ENCODE data around the gene RBCK1. TPM values are rescaled to one million over a fixed set of nuclear protein-coding genes. Genes with fewer than 3 reads are reported as not detected.
"Not testable (repeated sequence)": the region's sequence is repeated elsewhere in the genome, so short reads cannot be mapped to it uniquely, and the experiment has no call there.

RBCK1 gene
- total RNA-seq, 1 donor from 2014 or later = 111 TPM

DNA sequence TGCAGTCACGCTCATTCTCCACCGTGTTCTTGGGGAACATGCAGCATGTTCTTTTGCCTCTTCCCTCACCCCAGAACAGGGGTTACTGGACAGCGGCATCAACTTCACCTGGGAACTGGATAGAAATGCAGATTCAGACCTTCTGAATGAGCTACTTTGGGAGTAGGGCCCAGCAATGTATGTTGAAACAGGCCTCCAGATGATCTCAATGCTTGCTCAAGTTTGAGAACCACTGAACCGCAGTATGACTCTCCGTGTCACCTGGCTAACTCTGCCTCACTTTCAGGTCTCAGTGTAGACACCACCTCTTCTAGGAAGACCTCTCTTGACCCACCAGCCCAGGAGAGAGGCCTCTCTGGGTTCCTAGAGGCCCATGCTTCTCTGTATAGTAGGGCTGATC lies 22.7 kb upstream of the RBCK1 start:
- TF ChIP-seq, protein P1, sequence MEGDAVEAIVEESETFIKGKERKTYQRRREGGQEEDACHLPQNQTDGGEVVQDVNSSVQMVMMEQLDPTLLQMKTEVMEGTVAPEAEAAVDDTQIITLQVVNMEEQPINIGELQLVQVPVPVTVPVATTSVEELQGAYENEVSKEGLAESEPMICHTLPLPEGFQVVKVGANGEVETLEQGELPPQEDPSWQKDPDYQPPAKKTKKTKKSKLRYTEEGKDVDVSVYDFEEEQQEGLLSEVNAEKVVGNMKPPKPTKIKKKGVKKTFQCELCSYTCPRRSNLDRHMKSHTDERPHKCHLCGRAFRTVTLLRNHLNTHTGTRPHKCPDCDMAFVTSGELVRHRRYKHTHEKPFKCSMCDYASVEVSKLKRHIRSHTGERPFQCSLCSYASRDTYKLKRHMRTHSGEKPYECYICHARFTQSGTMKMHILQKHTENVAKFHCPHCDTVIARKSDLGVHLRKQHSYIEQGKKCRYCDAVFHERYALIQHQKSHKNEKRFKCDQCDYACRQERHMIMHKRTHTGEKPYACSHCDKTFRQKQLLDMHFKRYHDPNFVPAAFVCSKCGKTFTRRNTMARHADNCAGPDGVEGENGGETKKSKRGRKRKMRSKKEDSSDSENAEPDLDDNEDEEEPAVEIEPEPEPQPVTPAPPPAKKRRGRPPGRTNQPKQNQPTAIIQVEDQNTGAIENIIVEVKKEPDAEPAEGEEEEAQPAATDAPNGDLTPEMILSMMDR (IDR thresholded peaks at IDR 0.05; ENCODE audit: unreplicated experiment) = no peak
- Mint-ChIP-seq H3K4me3 (no peak overlapping the region), H3K36me3 (no peaks in the 10 kb centered on the region)

DNA sequence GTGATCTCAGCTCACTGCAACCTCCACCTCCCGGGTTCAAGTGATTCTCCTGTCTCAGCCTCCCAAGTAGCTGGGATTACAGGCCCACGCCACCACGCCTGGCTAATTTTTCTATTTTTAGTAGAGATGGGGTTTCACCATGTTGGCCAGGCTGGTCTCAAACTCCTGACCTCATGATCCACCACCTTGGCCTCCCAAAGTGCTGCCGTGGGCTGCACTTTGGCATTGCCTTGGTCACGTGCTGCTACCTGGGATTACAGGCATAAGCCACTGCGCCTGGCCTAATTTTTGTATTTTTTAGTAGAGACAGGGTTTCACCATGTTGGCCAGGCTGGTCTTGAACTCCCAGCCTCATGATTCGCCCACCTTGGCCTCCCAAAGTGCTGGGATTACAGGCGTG lies 21.5 kb upstream of the RBCK1 start:
- not testable (repeated sequence) for H3K36me3 Mint-ChIP-seq; H3K4me1 Mint-ChIP-seq; H3K4me3 Mint-ChIP-seq; DNase-seq (ENCODE audit: low spot score in 2 of 2, unreplicated experiment in 2 of 2); H3K27me3 Mint-ChIP-seq (ENCODE audit: low read depth); H3K27ac Mint-ChIP-seq; H3K9me3 Mint-ChIP-seq

More for the DNA sequence above, 22.7 kb upstream of the RBCK1 start:
- H3K27ac Mint-ChIP-seq = no peak overlapping the region
- H3K4me1 Mint-ChIP-seq = peaks cover 2% of the 10 kb centered on the region
- H3K27me3 Mint-ChIP-seq (ENCODE audit: low read depth) = no peaks in the 10 kb centered on the region
- H3K9me3 Mint-ChIP-seq = no peaks in the 10 kb centered on the region
- no peak for DNase-seq (ENCODE audit: low spot score in 2 of 2, unreplicated experiment in 2 of 2)

DNA sequence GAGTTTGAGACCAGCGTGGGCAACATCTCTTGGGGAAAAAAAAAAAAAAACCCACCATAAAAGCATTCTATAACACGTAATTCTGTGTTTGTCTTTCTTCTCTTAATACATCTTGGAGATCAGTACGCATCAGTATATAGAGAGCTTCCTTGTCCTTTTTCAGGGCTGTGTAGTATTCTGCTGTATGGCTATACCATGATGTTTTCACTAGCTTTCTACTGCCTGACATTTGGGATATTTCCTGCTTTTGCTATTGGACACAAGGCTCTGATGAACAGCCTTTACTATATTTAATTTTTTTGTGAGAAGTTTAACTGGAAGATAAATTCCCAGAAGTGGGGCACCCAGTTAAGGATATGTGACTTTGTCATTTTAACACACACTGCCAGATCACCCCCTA lies 20.6 kb upstream of the RBCK1 start:
- peaks cover 3% of the 10 kb centered on the region for H3K36me3 Mint-ChIP-seq

DNA sequence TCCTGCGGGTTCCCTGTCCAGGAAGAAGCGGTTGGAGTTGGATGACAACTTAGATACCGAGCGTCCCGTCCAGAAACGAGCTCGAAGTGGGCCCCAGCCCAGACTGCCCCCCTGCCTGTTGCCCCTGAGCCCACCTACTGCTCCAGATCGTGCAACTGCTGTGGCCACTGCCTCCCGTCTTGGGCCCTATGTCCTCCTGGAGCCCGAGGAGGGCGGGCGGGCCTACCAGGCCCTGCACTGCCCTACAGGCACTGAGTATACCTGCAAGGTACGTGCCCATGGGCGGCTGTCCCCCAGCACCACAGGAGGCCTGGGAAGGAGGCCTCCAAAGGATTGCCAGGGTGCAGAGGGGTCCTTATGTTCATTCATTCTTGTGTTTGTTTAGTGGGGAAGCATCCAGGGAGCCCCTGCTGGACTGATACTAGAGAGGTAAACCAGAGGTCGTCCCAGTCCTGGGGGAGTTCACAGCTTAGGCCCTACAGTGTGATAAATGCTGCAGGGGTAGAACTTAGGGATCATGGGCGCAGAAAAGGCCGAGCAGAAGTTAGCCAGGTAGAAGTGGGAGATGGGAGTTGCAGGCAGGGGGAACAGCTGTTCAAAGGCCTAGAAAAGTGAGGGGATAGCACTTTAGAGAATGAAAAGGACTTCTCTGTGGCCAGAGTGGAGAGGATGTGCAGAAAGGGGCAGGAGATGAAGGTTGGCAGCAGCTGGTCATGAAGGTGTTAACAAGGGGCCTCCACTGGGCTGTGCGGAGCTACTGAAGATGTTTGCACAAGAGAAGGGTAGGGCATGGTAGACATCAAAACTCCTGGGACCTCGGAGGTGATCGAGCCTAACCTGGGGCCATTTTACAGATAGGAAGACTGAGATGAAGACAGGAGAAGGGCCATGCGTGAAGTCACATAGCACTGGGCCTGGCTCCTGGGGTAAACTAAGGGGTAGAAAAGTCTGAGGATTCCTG lies 19.8 kb upstream of the RBCK1 start:
- H3K9me3 Mint-ChIP-seq = no peaks in the 10 kb centered on the region
- TF ChIP-seq, protein P1 (IDR thresholded peaks at IDR 0.05; ENCODE audit: unreplicated experiment) = no peak
- H3K27me3 Mint-ChIP-seq (ENCODE audit: low read depth) = no peaks in the 10 kb centered on the region
- peaks cover 3% of the 10 kb centered on the region for H3K36me3 Mint-ChIP-seq
- H3K27ac Mint-ChIP-seq = no peak overlapping the region
- no peak for DNase-seq (ENCODE audit: low spot score in 2 of 2, unreplicated experiment in 2 of 2)
- no peak overlapping the region for H3K4me3 Mint-ChIP-seq
- H3K4me1 Mint-ChIP-seq = no peaks in the 10 kb centered on the region

More for the DNA sequence above, 20.6 kb upstream of the RBCK1 start:
- no peak for DNase-seq (ENCODE audit: low spot score in 2 of 2, unreplicated experiment in 2 of 2)
- no peaks in the 10 kb centered on the region for H3K27me3 Mint-ChIP-seq (ENCODE audit: low read depth)
- H3K4me3 Mint-ChIP-seq = no peak overlapping the region
- H3K27ac Mint-ChIP-seq = no peak overlapping the region
- TF ChIP-seq, protein P1 (IDR thresholded peaks at IDR 0.05; ENCODE audit: unreplicated experiment) = no peak
- no peaks in the 10 kb centered on the region for H3K9me3 Mint-ChIP-seq
- H3K4me1 Mint-ChIP-seq = no peaks in the 10 kb centered on the region

DNA sequence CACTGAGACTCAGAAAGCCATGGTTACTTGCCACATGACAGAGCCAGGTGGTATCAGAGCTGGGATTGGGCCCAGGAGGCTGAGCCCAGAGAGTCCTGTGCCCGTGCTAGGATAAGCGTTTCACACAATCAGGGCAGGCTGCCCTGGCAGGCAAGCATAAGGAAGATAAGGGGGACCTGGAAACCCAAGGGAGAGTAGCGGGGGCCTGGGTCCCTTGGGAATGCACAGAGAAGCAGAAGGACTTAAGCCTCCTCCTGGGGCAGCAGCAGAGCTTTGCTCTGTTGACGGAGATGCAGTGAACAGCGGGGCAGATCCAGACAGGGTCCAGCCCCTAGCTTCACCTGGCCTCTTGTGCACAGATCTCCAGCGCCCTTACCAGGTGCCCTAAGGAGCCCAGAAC lies 18.9 kb upstream of the RBCK1 start:
- Mint-ChIP-seq H3K27ac (no peak overlapping the region), H3K9me3 (no peaks in the 10 kb centered on the region), H3K36me3 (peaks cover 3% of the 10 kb centered on the region), H3K4me1 (no peaks in the 10 kb centered on the region), H3K27me3 (ENCODE audit: low read depth) (no peaks in the 10 kb centered on the region), H3K4me3 (no peak overlapping the region)
- no peak for DNase-seq (ENCODE audit: low spot score in 2 of 2, unreplicated experiment in 2 of 2)
- TF ChIP-seq, protein P1 (IDR thresholded peaks at IDR 0.05; ENCODE audit: unreplicated experiment) = no peak

DNA sequence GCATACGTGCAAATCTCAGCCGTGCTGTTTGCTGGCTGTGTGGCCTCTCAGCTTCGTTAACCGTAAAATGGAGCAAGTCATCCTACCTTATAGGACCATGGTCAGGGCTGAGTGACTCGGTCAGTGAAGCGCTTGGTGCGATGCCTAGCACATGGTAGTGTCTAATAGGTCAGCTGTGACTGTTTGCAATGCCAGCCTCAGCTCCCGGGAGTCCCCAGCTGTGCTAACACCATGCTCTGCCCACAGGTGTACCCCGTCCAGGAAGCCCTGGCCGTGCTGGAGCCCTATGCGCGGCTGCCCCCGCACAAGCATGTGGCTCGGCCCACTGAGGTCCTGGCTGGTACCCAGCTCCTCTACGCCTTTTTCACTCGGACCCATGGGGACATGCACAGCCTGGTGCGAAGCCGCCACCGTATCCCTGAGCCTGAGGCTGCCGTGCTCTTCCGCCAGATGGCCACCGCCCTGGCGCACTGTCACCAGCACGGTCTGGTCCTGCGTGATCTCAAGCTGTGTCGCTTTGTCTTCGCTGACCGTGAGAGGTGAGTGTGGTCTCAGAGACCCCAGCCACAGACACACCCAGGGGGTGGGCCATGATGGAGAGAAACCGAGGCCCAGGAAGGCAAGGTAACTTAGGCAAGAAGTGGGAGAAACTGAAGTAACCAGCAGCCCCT lies 16.9 kb upstream of the RBCK1 start:
- no peak for DNase-seq (ENCODE audit: low spot score in 2 of 2, unreplicated experiment in 2 of 2)
- H3K9me3 Mint-ChIP-seq = no peaks in the 10 kb centered on the region
- H3K27ac Mint-ChIP-seq = no peak overlapping the region
- TF ChIP-seq, protein P1 (IDR thresholded peaks at IDR 0.05; ENCODE audit: unreplicated experiment) = no peak
- H3K4me3 Mint-ChIP-seq = no peak overlapping the region
- H3K27me3 Mint-ChIP-seq (ENCODE audit: low read depth) = no peaks in the 10 kb centered on the region
- H3K36me3 Mint-ChIP-seq = peaks cover 3% of the 10 kb centered on the region
- no peaks in the 10 kb centered on the region for H3K4me1 Mint-ChIP-seq

DNA sequence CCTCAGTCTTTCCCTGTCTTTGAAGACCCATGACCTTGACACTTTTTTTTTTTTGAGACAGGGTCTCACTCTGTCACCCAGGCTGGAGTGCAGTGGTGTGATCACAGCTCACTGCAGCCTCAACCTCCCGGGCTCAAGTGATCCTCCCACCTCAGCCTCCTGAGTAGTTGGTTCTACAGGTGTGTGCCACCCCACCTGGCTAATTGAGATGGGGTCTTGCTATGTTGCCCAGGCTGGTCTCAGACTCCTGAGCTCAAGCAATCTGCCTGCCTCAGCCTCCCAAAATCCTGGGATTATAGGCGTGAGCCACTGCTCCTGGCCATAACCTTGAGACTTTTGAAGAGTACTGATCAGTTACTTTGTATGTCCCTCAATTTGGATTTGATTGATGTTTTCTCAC lies 14.8 kb upstream of the RBCK1 start:
- not testable (repeated sequence) for H3K36me3 Mint-ChIP-seq; DNase-seq (ENCODE audit: low spot score in 2 of 2, unreplicated experiment in 2 of 2); H3K4me1 Mint-ChIP-seq; H3K4me3 Mint-ChIP-seq; H3K9me3 Mint-ChIP-seq; H3K27ac Mint-ChIP-seq; H3K27me3 Mint-ChIP-seq (ENCODE audit: low read depth)

Data from mesothelial cell of epicardium (in vitro differentiated cells).